Panc1 (cell line): ENCODE measurements around the gene CLEC16A. TPM values are rescaled to one million over a fixed set of nuclear protein-coding genes. Genes with fewer than 3 reads are reported as not detected.

Experiments used
- ATAC-seq: fragments of 200-7000 bp; cut with Tn5 transposase; 2 replicates; pipeline ENCODE4 v1.9.1; 2020; ENCODE audit warnings: mild to moderate bottlenecking, moderate library complexity
- BruUV-seq: library from RNA; stranded (reverse); fragments of 400-500 nt; replicated peaks from 2 replicates; lab custom pipeline; 2021; lab: Mats Ljungman, UMichigan
- CTCF ChIA-PET: fragments of 300-600 bp; sonication (Branson Sonifier 250); formaldehyde crosslinking; loops from one replicate; lab custom pipeline; 2022; ENCODE audit warnings: antibody characterized with exemption; lab: Charles Lee
- POLR2A ChIA-PET: fragments of 300-600 bp; sonication (Branson Sonifier 250); formaldehyde crosslinking; loops from one replicate; lab custom pipeline; 2022; ENCODE audit warnings: antibody characterized with exemption; lab: Charles Lee
- DNase-seq: peaks from one replicate; pipeline ENCODE4 v3.0.0-alpha.2; 2010; ENCODE audit warnings: low read depth, low spot score
- H3K27ac ChIP-seq: 2 replicates; pipeline ENCODE4 v1.5.1; 2011; ENCODE audit warnings: mild to moderate bottlenecking, low read length, inconsistent platforms
- H3K27me3 ChIP-seq: fragments of 200-500 bp; sonication (Bioruptor generic); 2 replicates; pipeline ENCODE4 v1.6.0; 2014; ENCODE audit warnings: low read length, inconsistent platforms; ENCODE audit not compliant: control insufficient read depth, insufficient read depth
- H3K36me3 ChIP-seq: fragments of 200-500 bp; sonication (Bioruptor generic); 2 replicates; pipeline ENCODE4 v1.5.1; 2014; ENCODE audit warnings: inconsistent platforms, mild to moderate bottlenecking, low read length, moderate library complexity; ENCODE audit not compliant: control insufficient read depth, insufficient read depth
- H3K4me1 ChIP-seq: 2 replicates; pipeline ENCODE4 v1.5.1; 2011; ENCODE audit warnings: inconsistent platforms, mild to moderate bottlenecking, low read length, moderate library complexity; ENCODE audit not compliant: control insufficient read depth, insufficient read depth
- H3K4me3 ChIP-seq, 2 experiments: 2 replicates each; pipeline ENCODE4 v1.5.1; 2011 to 2012; ENCODE audit warnings: low read depth in 2 of 2, low read length in 2 of 2, mild to moderate bottlenecking in 2 of 2, inconsistent platforms in 1 of 2, moderate library complexity in 1 of 2
- H3K9me3 ChIP-seq: fragments of 200-500 bp; sonication (Bioruptor generic); 2 replicates; pipeline ENCODE4 v1.5.1; 2014; ENCODE audit warnings: low read depth, mild to moderate bottlenecking, inconsistent platforms, low read length, moderate library complexity; ENCODE audit not compliant: control insufficient read depth, insufficient read depth
- CTCF ChIP-seq: fragments of 450-650 bp; IDR thresholded peaks from 2 replicates; pipeline ENCODE4 v1.5.1; 2017; ENCODE audit warnings: mild to moderate bottlenecking
- POLR2AphosphoS5 ChIP-seq: IDR thresholded peaks from 2 replicates; pipeline ENCODE4 v1.6.1; 2012; ENCODE audit warnings: mild to moderate bottlenecking, low read depth, low read length, moderate library complexity
- REST ChIP-seq, 2 experiments: IDR thresholded peaks; 2 replicates each; pipeline ENCODE4 v1.6.1; 2011 to 2012; ENCODE audit warnings: low read depth in 2 of 2, control low read depth in 1 of 2, low read length in 1 of 2, mild to moderate bottlenecking in 1 of 2, moderate library complexity in 1 of 2; ENCODE audit not compliant: insufficient read depth in 1 of 2
- SIN3A ChIP-seq: IDR thresholded peaks from 2 replicates; pipeline ENCODE4 v1.6.1; 2012; ENCODE audit warnings: low read depth, mild to moderate bottlenecking, low read length, moderate library complexity, borderline replicate concordance; ENCODE audit not compliant: insufficient read depth
- TCF7L2 ChIP-seq: IDR thresholded peaks from 2 replicates; pipeline ENCODE4 v1.6.1; 2011; ENCODE audit warnings: mild to moderate bottlenecking, low read depth, low read length, inconsistent platforms
- in situ Hi-C: cut with HindIII; loops from 2 replicates; pipeline ENCODE4 v1.10.0; 2016; ENCODE audit warnings: low sequenced_read_pairs, low pct_unique_long_range_greater_than_20kb
- intact Hi-C: fragments of 100-400 bp; cut with micrococcal nuclease; formaldehyde crosslinking; loops from one replicate; pipeline ENCODE4 v1.10.0; 2022; ENCODE audit not compliant: unreplicated experiment
- total RNA-seq: library from RNA; stranded (reverse); gene quantifications from one replicate; pipeline ENCODE4 v1.2.1, GENCODE V29; 2021; ENCODE audit not compliant: unreplicated experiment

Gene CLEC16A
- total RNA-seq, 1 experiment from 2014 or later: 21.0 TPM

GRCh38 chr16:11204513-11205047 lies 260.2 kb downstream of the CLEC16A start:
- in situ Hi-C loops: no loop called here
- no peak for TF ChIP-seq TCF7L2
- no peak for TF ChIP-seq CTCF
- no peak for TF ChIP-seq REST (IDR thresholded peaks at IDR 0.05; ENCODE audit: insufficient read depth in 1 of 2, low read depth in 2 of 2, low read length in 1 of 2)
- TF ChIP-seq SIN3A: no peak
- no peak for TF ChIP-seq POLR2AphosphoS5
- no peak overlapping the region for H3K4me3 ChIP-seq
- ChIA-PET POLR2A (no interaction called here), CTCF (no interaction called here)
- H3K27me3 ChIP-seq: no peaks in the 10 kb centered on the region
- no TSS peak for BruUV-seq
- intact Hi-C loops: no loop called here
- no peaks in the 10 kb centered on the region for H3K36me3 ChIP-seq
- no peak for DNase-seq
- H3K9me3 ChIP-seq: peaks cover 7% of the 10 kb centered on the region; the same call in 1 of the 2 replicates
- no peak for ATAC-seq
- H3K4me1 ChIP-seq: peaks cover 24% of the 10 kb centered on the region
- H3K27ac ChIP-seq: no peak overlapping the region

GRCh38 chr16:11205065-11205699 lies 260.8 kb downstream of the CLEC16A start:
- BruUV-seq: no TSS peak
- no peak for ATAC-seq
- in situ Hi-C loops: no loop called here
- no peak for DNase-seq
- Histone ChIP-seq H3K9me3 (peaks cover 7% of the 10 kb centered on the region; the same call in 1 of the 2 replicates), H3K27me3 (no peaks in the 10 kb centered on the region), H3K4me1 (peaks cover 24% of the 10 kb centered on the region), H3K4me3 (no peak overlapping the region), H3K36me3 (no peaks in the 10 kb centered on the region), H3K27ac (no peak overlapping the region)
- ChIA-PET CTCF (no interaction called here), POLR2A (no interaction called here)
- TF ChIP-seq REST (IDR thresholded peaks at IDR 0.05; ENCODE audit: insufficient read depth in 1 of 2, low read depth in 2 of 2, low read length in 1 of 2) (no peak), CTCF (no peak), POLR2AphosphoS5 (no peak), SIN3A (no peak), TCF7L2 (no peak)
- intact Hi-C loops: no loop called here
